ENCODE data around the gene NUP85. TPM values are rescaled to one million over a fixed set of nuclear protein-coding genes. Genes with fewer than 3 reads are reported as not detected.

Gene NUP85
- total RNA-seq, 1 donor from 2014 or later, result 44.3 TPM

GRCh38 chr17:75238684-75239191, 33.3 kb downstream of the NUP85 start:
- Mint-ChIP-seq H3K36me3 (ENCODE audit: low read depth, unreplicated experiment) (peaks cover 20% of the 10 kb centered on the region), H3K4me3 (ENCODE audit: unreplicated experiment) (no peak overlapping the region), H3K27ac (ENCODE audit: unreplicated experiment) (no peak overlapping the region), H3K4me1 (ENCODE audit: low read depth, unreplicated experiment) (peaks cover 4% of the 10 kb centered on the region), H3K27me3 (ENCODE audit: low read depth, unreplicated experiment) (no peaks in the 10 kb centered on the region), H3K9me3 (ENCODE audit: unreplicated experiment) (no peaks in the 10 kb centered on the region)
- no peaks in the 10 kb centered on the region for H3K9me3 ChIP-seq (ENCODE audit: insufficient read depth, low read depth, low read length)
- no peak overlapping the region for H3K4me3 ChIP-seq (ENCODE audit: insufficient read depth, low read depth, low read length)
- H3K36me3 ChIP-seq (ENCODE audit: insufficient read depth, low read length), result peaks cover 43% of the 10 kb centered on the region
- DNase-seq (ENCODE audit: low read depth) (peak; percentile 30), FAIRE-seq (no peak)
- no peaks in the 10 kb centered on the region for H3K4me1 ChIP-seq (ENCODE audit: insufficient read depth, low read length)
- no peak overlapping the region for H2AFZ ChIP-seq (ENCODE audit: low read depth, low read length)
- no peaks in the 10 kb centered on the region for H3K79me2 ChIP-seq (ENCODE audit: insufficient read depth, low read length)
- no peak overlapping the region for H3K9ac ChIP-seq (ENCODE audit: low read length)
- TF ChIP-seq CTCF (IDR thresholded peaks at IDR 0.05; ENCODE audit: insufficient read depth, low read depth, low read length), result peak; percentile 81
- TF ChIP-seq EZH2 (IDR thresholded peaks at IDR 0.05; ENCODE audit: insufficient read depth, low read length), result no peak
- H3K4me2 ChIP-seq (ENCODE audit: low read length), result no peak overlapping the region
- H4K20me1 ChIP-seq (ENCODE audit: insufficient read depth, low read length), result peaks cover 37% of the 10 kb centered on the region
- H3K27me3 ChIP-seq (ENCODE audit: insufficient read depth, low read length), result no peaks in the 10 kb centered on the region
- no peak overlapping the region for H3K27ac ChIP-seq (ENCODE audit: low read depth, low read length)

GRCh38 chr17:75239214-75239613, 33.7 kb downstream of the NUP85 start:
- TF ChIP-seq EZH2 (IDR thresholded peaks at IDR 0.05; ENCODE audit: insufficient read depth, low read length) (no peak), CTCF (IDR thresholded peaks at IDR 0.05; ENCODE audit: insufficient read depth, low read depth, low read length) (no peak)
- Histone ChIP-seq H3K27me3 (ENCODE audit: insufficient read depth, low read length) (no peaks in the 10 kb centered on the region), H3K9me3 (ENCODE audit: insufficient read depth, low read depth, low read length) (no peaks in the 10 kb centered on the region), H3K36me3 (ENCODE audit: insufficient read depth, low read length) (peaks cover 43% of the 10 kb centered on the region), H4K20me1 (ENCODE audit: insufficient read depth, low read length) (peaks cover 39% of the 10 kb centered on the region), H3K4me3 (ENCODE audit: insufficient read depth, low read depth, low read length) (no peak overlapping the region), H3K4me2 (ENCODE audit: low read length) (no peak overlapping the region), H3K9ac (ENCODE audit: low read length) (no peak overlapping the region), H3K4me1 (ENCODE audit: insufficient read depth, low read length) (no peaks in the 10 kb centered on the region), H2AFZ (ENCODE audit: low read depth, low read length) (no peak overlapping the region), H3K79me2 (ENCODE audit: insufficient read depth, low read length) (no peaks in the 10 kb centered on the region), H3K27ac (ENCODE audit: low read depth, low read length) (no peak overlapping the region)
- Mint-ChIP-seq H3K4me1 (ENCODE audit: low read depth, unreplicated experiment) (peaks cover 4% of the 10 kb centered on the region), H3K36me3 (ENCODE audit: low read depth, unreplicated experiment) (peaks cover 24% of the 10 kb centered on the region), H3K4me3 (ENCODE audit: unreplicated experiment) (no peak overlapping the region), H3K9me3 (ENCODE audit: unreplicated experiment) (no peaks in the 10 kb centered on the region), H3K27me3 (ENCODE audit: low read depth, unreplicated experiment) (no peaks in the 10 kb centered on the region), H3K27ac (ENCODE audit: unreplicated experiment) (no peak overlapping the region)
- FAIRE-seq (no peak), DNase-seq (ENCODE audit: low read depth) (no peak)

GRCh38 chr17:75239778-75240393, 34.4 kb downstream of the NUP85 start:
- DNase-seq (ENCODE audit: low read depth) (no peak), FAIRE-seq (no peak)
- H3K4me2 ChIP-seq (ENCODE audit: low read length), result no peak overlapping the region
- H3K9ac ChIP-seq (ENCODE audit: low read length), result no peak overlapping the region
- H3K27me3 Mint-ChIP-seq (ENCODE audit: low read depth, unreplicated experiment), result no peaks in the 10 kb centered on the region
- peaks cover 23% of the 10 kb centered on the region for H3K36me3 Mint-ChIP-seq (ENCODE audit: low read depth, unreplicated experiment)
- no peak overlapping the region for H3K27ac Mint-ChIP-seq (ENCODE audit: unreplicated experiment)
- no peaks in the 10 kb centered on the region for H3K9me3 Mint-ChIP-seq (ENCODE audit: unreplicated experiment)
- H2AFZ ChIP-seq (ENCODE audit: low read depth, low read length), result no peak overlapping the region
- H3K27me3 ChIP-seq (ENCODE audit: insufficient read depth, low read length), result no peaks in the 10 kb centered on the region
- H3K36me3 ChIP-seq (ENCODE audit: insufficient read depth, low read length), result peaks cover 41% of the 10 kb centered on the region
- H3K27ac ChIP-seq (ENCODE audit: low read depth, low read length), result no peak overlapping the region
- TF ChIP-seq CTCF (IDR thresholded peaks at IDR 0.05; ENCODE audit: insufficient read depth, low read depth, low read length) (no peak), EZH2 (IDR thresholded peaks at IDR 0.05; ENCODE audit: insufficient read depth, low read length) (no peak)
- no peaks in the 10 kb centered on the region for H3K4me1 ChIP-seq (ENCODE audit: insufficient read depth, low read length)
- peaks cover 4% of the 10 kb centered on the region for H3K4me1 Mint-ChIP-seq (ENCODE audit: low read depth, unreplicated experiment)
- no peaks in the 10 kb centered on the region for H3K9me3 ChIP-seq (ENCODE audit: insufficient read depth, low read depth, low read length)
- H4K20me1 ChIP-seq (ENCODE audit: insufficient read depth, low read length), result peaks cover 39% of the 10 kb centered on the region
- H3K4me3 Mint-ChIP-seq (ENCODE audit: unreplicated experiment), result no peak overlapping the region
- no peak overlapping the region for H3K4me3 ChIP-seq (ENCODE audit: insufficient read depth, low read depth, low read length)
- no peaks in the 10 kb centered on the region for H3K79me2 ChIP-seq (ENCODE audit: insufficient read depth, low read length)
